SK-N-MC (cell line): ENCODE measurements around the gene NME4.
"Not testable (repeated sequence)": the region's sequence is repeated elsewhere in the genome, so short reads cannot be mapped to it uniquely, and the experiment has no call there.

ENCODE experiments used
- DNase-seq: peaks from one replicate; pipeline ENCODE4 v3.0.0-alpha.2; 2011; ENCODE audit warnings: low read depth, low spot score
- H3K27ac ChIP-seq: fragments of 200-600 bp; sonication (generic); 2 replicates; pipeline ENCODE4 v1.5.1; 2016; ENCODE audit warnings: mixed run types
- H3K36me3 ChIP-seq: fragments of 200-600 bp; sonication (generic); 2 replicates; pipeline ENCODE4 v1.6.1; 2017; ENCODE audit warnings: antibody characterized with exemption, low read length, mixed read lengths; ENCODE audit not compliant: insufficient read depth
- H3K4me3 ChIP-seq: fragments of 200-600 bp; sonication (generic); 2 replicates; pipeline ENCODE4 v1.5.1; 2016
- H3K9ac ChIP-seq: fragments of 200-600 bp; sonication (generic); 2 replicates; pipeline ENCODE4 v1.8.0; 2017; ENCODE audit warnings: mixed run types, mixed read lengths; ENCODE audit not compliant: insufficient read length
- H3K9me3 ChIP-seq: fragments of 200-600 bp; sonication (generic); 2 replicates; pipeline ENCODE4 v1.6.1; 2017; ENCODE audit warnings: low read depth, mild to moderate bottlenecking, antibody characterized with exemption, low read length, moderate library complexity, mixed read lengths
- EZH2 ChIP-seq: fragments of 200-600 bp; sonication (generic); IDR thresholded peaks from one replicate; pipeline ENCODE4 v1.6.1; 2017; ENCODE audit warnings: antibody characterized with exemption
- FOXP2 ChIP-seq: optimal IDR thresholded peaks from 2 replicates; pipeline ENCODE3; 2011; ENCODE audit warnings: mild to moderate bottlenecking, moderate library complexity; ENCODE audit not compliant: insufficient read depth; ENCODE audit errors: extremely low read length, control extremely low read depth
- POLR2AphosphoS5 ChIP-seq: IDR thresholded peaks from 2 replicates; pipeline ENCODE4 v1.6.1; 2012; ENCODE audit warnings: mild to moderate bottlenecking, low read depth, low read length, borderline replicate concordance

NME4 gene

GRCh38 chr16:361872-362701 lies 34.9 kb upstream of the NME4 start:
- TF ChIP-seq FOXP2 (no peak), POLR2AphosphoS5 (no peak), EZH2 (no peak)
- peaks cover 4% of the 10 kb centered on the region; the same call in 1 of the 2 replicates for H3K36me3 ChIP-seq
- DNase-seq = no peak
- no peak overlapping the region for H3K4me3 ChIP-seq
- no peak overlapping the region for H3K9ac ChIP-seq
- no peaks in the 10 kb centered on the region for H3K9me3 ChIP-seq
- H3K27ac ChIP-seq = no peak overlapping the region

DNA sequence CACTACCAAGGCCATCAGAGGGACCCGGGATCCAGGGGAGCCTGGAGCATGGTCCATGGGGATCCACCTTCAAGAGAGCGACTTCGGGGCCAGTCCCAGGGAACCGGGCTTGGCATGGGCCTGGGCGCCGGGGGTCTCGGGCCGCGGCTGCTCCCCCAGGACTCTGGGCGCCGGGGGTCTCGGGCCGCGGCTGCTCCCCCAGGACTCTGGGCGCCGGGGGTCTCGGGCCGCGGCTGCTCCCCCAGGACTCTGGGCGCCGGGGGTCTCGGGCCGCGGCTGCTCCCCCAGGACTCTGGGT lies 34.3 kb upstream of the NME4 start:
- H3K36me3 ChIP-seq, H3K9me3 ChIP-seq, H3K9ac ChIP-seq, H3K27ac ChIP-seq, DNase-seq, H3K4me3 ChIP-seq: not testable (repeated sequence)

GRCh38 chr16:363110-363765 lies 33.8 kb upstream of the NME4 start:
- peaks cover 14% of the 10 kb centered on the region; the same call in 1 of the 2 replicates for H3K36me3 ChIP-seq
- no peak for TF ChIP-seq FOXP2
- no peak overlapping the region for H3K9ac ChIP-seq
- no peak overlapping the region for H3K4me3 ChIP-seq
- DNase-seq = no peak
- no peaks in the 10 kb centered on the region for H3K9me3 ChIP-seq
- no peak overlapping the region for H3K27ac ChIP-seq

DNA sequence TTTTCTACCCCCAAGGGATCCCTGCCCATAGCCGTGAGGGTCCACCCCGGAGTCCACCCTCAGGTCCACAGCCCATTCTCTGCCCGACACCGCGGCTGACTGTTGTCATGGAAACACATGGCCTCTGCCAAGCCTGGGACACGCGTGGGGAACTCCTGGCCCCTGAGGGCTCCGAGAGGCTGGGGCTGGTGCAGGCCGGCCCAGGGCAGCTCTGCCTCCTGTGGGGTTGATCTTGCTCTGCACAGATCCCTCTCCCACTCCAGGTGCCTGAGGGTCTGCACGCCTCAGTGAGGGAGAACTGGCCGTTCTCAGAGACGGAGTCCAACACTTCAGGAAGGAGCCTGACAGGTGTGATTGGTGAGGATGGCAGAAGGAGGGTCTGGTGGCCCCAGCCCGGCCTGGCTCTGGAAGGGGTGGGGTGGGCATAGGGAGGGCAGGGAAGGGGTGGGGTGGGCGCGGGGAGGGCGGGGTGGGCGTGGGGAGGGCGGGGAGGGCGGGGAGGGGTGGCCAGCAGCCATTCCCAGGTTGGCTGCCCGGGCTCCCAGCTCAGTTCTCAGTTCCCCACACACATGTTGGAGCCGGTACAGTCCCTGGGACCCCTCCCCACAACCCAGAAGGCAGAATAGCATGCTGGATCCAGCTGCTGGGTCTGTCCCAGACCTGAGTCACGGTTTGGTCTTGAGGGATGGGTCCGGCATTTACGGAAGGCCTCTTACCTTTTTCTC lies 33.1 kb upstream of the NME4 start:
- TF ChIP-seq POLR2AphosphoS5 = no peak
- no peak for TF ChIP-seq FOXP2
- no peak for TF ChIP-seq EZH2
- Histone ChIP-seq H3K36me3 (peaks cover 18% of the 10 kb centered on the region; the same call in 1 of the 2 replicates), H3K9me3 (no peaks in the 10 kb centered on the region), H3K9ac (no peak overlapping the region), H3K27ac (no peak overlapping the region), H3K4me3 (no peak overlapping the region)
- DNase-seq = no peak

- no peak for DNase-seq
- no peaks in the 10 kb centered on the region for H3K9me3 ChIP-seq
- H3K36me3 ChIP-seq = peaks cover 19% of the 10 kb centered on the region; the same call in 1 of the 2 replicates
- TF ChIP-seq FOXP2 (no peak), POLR2AphosphoS5 (no peak), EZH2 (no peak)
- no peak overlapping the region for H3K9ac ChIP-seq
- H3K27ac ChIP-seq = no peak overlapping the region
- no peak overlapping the region for H3K4me3 ChIP-seq
Measured at GRCh38 chr16:364595-365491, 32.2 kb upstream of the NME4 start.

- Histone ChIP-seq H3K27ac (no peak overlapping the region), H3K4me3 (no peak overlapping the region), H3K9me3 (no peaks in the 10 kb centered on the region), H3K9ac (no peak overlapping the region), H3K36me3 (peaks cover 19% of the 10 kb centered on the region; the same call in 1 of the 2 replicates)
- TF ChIP-seq POLR2AphosphoS5 = no peak
- TF ChIP-seq EZH2 = no peak
- no peak for TF ChIP-seq FOXP2
- no peak for DNase-seq
Measured at GRCh38 chr16:366476-366875, 30.5 kb upstream of the NME4 start.

DNA sequence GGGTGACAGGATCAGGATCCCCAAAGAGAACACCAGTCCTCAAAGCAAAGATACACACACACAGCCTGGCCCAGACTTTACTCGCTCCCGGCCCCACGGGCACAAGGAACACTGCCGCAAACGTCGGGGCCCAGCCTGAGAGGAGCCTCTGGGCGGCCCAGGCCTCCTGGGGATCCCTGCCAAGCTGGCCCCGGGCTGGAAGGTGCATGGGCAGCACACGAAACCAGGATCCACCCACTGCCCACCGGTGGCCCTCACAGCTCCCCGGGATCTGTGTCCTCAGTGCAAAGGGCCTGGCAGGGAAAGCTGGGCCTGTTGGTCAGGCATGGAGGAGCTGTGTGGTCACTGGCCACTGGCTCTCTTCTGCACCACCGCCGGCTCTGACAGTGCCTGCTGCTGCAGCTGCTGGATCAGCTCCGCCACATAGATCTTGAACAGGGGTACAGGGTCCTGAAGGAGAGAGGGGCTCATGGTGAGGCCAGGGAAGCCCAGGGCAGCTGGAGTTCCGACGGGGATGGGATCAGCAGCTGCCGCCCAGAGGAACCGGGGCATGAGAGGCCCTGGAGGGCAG lies 29.6 kb upstream of the NME4 start:
- no peak overlapping the region for H3K27ac ChIP-seq
- no peak for DNase-seq
- H3K9me3 ChIP-seq = no peaks in the 10 kb centered on the region
- H3K4me3 ChIP-seq = no peak overlapping the region
- no peak overlapping the region for H3K9ac ChIP-seq
- TF ChIP-seq EZH2 (no peak), POLR2AphosphoS5 (no peak), FOXP2 (no peak)
- H3K36me3 ChIP-seq = peaks cover 19% of the 10 kb centered on the region; the same call in 1 of the 2 replicates

DNA sequence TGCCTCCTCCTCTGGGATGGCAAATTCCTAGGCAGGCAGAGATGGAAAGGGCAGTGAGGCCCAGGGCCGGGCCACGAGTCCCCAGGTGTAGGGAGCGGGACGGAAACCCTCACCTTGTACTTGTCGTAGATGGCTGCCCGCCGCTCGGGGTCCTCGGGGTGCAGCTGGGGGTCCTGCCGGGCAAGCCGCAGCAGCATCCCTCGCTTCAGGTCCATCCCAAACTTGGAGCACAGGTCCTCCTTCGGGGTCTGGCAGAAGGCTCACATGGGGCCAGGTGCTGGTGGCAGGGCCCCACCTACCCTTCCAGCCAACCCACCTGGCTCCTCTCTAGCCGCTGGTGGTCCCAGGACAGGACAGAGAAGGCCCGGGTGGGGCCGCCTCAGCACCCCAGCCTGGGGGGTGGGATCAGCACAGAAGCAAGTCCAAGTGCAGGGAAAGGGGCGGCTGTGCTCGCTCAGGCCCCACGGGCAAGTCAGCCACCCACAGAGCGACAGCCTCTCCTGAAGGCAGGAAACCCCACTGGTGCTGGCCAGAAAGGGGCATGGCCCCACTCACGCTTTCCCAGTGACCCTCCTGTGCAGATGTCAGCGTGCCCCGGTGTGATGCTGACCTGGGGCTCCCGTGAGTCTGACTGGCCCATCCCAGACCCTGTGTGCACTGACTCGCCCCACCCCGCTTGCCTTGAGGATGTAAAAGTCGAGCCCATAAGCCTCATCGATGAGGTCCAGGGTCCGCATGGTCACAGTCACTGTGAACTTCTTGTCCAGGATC lies 28.4 kb upstream of the NME4 start:
- H3K9ac ChIP-seq = no peak overlapping the region

More for the DNA sequence above, 28.4 kb upstream of the NME4 start:
- Histone ChIP-seq H3K27ac (no peak overlapping the region), H3K4me3 (no peak overlapping the region), H3K9me3 (no peaks in the 10 kb centered on the region), H3K36me3 (peaks cover 19% of the 10 kb centered on the region; the same call in 1 of the 2 replicates)
- TF ChIP-seq POLR2AphosphoS5 (no peak), EZH2 (no peak), FOXP2 (no peak)
- no peak for DNase-seq
